Astrocyte of the cerebellum (primary cell): ENCODE measurements around the gene PLLP.

Experiments used
- DNase-seq: peaks from one replicate; pipeline ENCODE4 v3.0.0-alpha.2; 2011; ENCODE audit warnings: low read depth
- H3K4me3 ChIP-seq: 2 replicates; pipeline ENCODE4 v1.5.1; 2011; ENCODE audit warnings: mild to moderate bottlenecking, low read depth, low read length, moderate library complexity
- in situ Hi-C: cut with HindIII; loops from 2 replicates; pipeline ENCODE4 v1.10.0; 2017; ENCODE audit warnings: low sequenced_read_pairs
- TF ChIP-seq, protein P1 (sequence below): IDR thresholded peaks from 2 replicates; pipeline ENCODE4 v1.5.1; 2012; ENCODE audit warnings: low read length, low read depth, moderate library complexity, mild to moderate bottlenecking; ENCODE audit errors: missing control alignments

PLLP gene

DNA sequence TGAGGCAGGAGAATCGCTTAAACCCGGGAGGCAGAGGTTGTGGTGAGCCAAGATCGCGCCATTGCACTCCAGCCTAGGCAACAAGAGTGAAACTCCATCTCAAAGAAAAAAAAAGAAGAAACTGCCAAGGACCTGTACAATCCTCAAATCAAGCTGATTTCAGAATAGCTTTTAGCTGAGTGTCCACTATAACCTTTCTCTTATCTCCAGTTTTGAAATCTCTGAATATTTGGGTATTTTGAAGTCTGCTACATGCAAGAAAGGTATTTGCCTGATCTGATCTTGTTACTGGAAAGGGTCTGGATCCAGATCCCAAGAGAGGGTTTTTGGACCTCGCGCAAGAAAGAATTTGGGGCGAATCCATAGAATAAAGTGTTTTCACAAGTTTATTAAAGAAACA lies 58.5 kb downstream of the PLLP start:
- in situ Hi-C loops, result no loop called here
- no peak for DNase-seq
- TF ChIP-seq, protein P1, sequence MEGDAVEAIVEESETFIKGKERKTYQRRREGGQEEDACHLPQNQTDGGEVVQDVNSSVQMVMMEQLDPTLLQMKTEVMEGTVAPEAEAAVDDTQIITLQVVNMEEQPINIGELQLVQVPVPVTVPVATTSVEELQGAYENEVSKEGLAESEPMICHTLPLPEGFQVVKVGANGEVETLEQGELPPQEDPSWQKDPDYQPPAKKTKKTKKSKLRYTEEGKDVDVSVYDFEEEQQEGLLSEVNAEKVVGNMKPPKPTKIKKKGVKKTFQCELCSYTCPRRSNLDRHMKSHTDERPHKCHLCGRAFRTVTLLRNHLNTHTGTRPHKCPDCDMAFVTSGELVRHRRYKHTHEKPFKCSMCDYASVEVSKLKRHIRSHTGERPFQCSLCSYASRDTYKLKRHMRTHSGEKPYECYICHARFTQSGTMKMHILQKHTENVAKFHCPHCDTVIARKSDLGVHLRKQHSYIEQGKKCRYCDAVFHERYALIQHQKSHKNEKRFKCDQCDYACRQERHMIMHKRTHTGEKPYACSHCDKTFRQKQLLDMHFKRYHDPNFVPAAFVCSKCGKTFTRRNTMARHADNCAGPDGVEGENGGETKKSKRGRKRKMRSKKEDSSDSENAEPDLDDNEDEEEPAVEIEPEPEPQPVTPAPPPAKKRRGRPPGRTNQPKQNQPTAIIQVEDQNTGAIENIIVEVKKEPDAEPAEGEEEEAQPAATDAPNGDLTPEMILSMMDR, result no peak
- no peak overlapping the region for H3K4me3 ChIP-seq

DNA sequence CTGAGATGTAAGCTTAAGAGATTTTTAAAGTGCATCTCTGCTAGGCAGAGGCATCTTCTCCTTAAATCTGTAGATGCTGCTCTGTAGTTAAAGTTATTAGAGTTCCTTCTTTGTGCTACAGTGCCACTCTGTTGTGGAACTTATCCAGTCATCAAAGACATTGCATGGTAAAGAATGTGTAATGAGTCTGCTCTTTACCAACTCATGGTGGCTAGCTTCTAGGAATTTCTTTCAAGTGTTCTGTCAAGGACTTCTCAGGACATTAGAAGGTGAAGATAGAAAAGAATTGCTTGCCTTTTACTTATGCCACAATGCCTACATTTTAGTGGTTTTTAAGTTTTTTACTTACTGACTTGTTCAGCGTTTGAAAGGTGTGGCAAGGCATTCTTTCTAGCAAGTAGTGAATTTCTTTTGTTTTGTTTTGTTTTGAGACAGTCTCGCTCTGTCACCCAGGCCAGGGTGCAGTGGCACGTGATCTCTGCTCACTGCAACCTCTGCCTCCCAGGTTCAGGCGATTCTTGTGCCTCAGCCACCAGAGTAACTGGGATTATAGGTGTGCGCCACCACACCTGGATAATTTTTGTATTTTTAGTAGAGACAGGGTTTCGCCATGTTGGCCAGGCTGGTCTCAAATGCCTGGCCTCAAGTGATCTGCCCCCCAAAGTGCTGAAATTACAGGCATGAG lies 59.7 kb downstream of the PLLP start:
- TF ChIP-seq, protein P1, result no peak
- in situ Hi-C loops, result no loop called here
- no peak for DNase-seq
- no peak overlapping the region for H3K4me3 ChIP-seq

- in situ Hi-C loops, result no loop called here
- TF ChIP-seq, protein P1, result no peak
- DNase-seq, result no peak
- no peak overlapping the region for H3K4me3 ChIP-seq
These were observed 61.4 kb downstream of the PLLP start for GRCh38 chr16:57223057-57223456.

GRCh38 chr16:57216968-57217367 lies 67.5 kb downstream of the PLLP start:
- in situ Hi-C loops, result no loop called here
- H3K4me3 ChIP-seq, result no peak overlapping the region
- DNase-seq, result no peak
- TF ChIP-seq, protein P1, result no peak

DNA sequence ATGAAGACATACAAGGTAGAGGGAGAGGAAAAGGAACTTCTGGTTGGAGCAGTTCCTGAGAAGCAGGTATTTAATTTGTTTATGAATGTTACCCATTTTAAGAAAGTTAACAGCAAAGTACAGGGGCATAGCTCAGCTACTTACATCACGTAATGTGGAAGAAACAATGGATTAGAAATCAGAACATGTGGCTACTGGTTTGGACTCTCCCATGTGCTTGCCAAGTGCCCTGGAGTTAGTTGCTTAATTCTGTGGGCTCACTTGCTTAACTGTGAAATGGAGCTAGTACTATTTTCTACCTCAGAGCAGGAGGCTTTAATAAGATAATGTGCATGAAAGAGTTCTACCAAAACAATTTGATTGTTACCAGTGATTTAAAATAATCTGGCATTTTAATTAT lies 71.0 kb downstream of the PLLP start:
- no peak overlapping the region for H3K4me3 ChIP-seq
- in situ Hi-C loops, result no loop called here
- TF ChIP-seq, protein P1, result no peak
- no peak for DNase-seq

- no peak overlapping the region for H3K4me3 ChIP-seq
- in situ Hi-C loops, result no loop called here
These were observed 74.7 kb downstream of the PLLP start for GRCh38 chr16:57209780-57210179.

More at GRCh38 chr16:57209780-57210179, 74.7 kb downstream of the PLLP start:
- DNase-seq, result no peak
- TF ChIP-seq, protein P1, result no peak
